BE2C (cell line): ENCODE data around the gene CENPF. TPM values are rescaled to one million over a fixed set of nuclear protein-coding genes. Genes with fewer than 3 reads are reported as not detected.

Experiments used
- DNase-seq: peaks from one replicate; pipeline ENCODE4 v3.0.0-alpha.2; 2020
- H3K27me3 ChIP-seq: fragments of 250-450 bp; sonication (Bioruptor Pico); 2 replicates; pipeline ENCODE4 v1.5.1; 2020; ENCODE audit warnings: mild to moderate bottlenecking
- H3K36me3 ChIP-seq: fragments of 250-450 bp; sonication (Bioruptor Pico); 2 replicates; pipeline ENCODE4 v1.5.1; 2020; ENCODE audit warnings: mild to moderate bottlenecking
- H3K4me1 ChIP-seq: fragments of 250-450 bp; sonication (Bioruptor Pico); 2 replicates; pipeline ENCODE4 v1.5.1; 2020
- H3K4me3 ChIP-seq: 2 replicates; pipeline ENCODE4 v1.5.1; 2011; ENCODE audit warnings: low read depth, low read length
- H3K9me3 ChIP-seq: fragments of 250-450 bp; sonication (Bioruptor Pico); 2 replicates; pipeline ENCODE4 v1.5.1; 2020
- CTCF ChIP-seq: IDR thresholded peaks from 2 replicates; pipeline ENCODE4 v1.5.1; 2012; ENCODE audit warnings: mild to moderate bottlenecking, low read depth, low read length
- polyA plus RNA-seq: library from polyadenylated mRNA; unstranded; fragments of >200 nt; gene quantifications from one replicate; pipeline ENCODE4 v1.2.1, GENCODE V29; 2012; ENCODE audit warnings: low read depth, missing spikeins; ENCODE audit not compliant: insufficient read length, insufficient read depth

The CENPF gene
- 24.8 TPM for polyA plus RNA-seq

GRCh38 chr1:214602764-214603657 is at the start of gene CENPF:
Gene CENPF, plus strand, starts transcription at chr1:214603195. Its CDS starts 10,560 bp downstream, at chr1:214613755.
- no peaks in the 10 kb centered on the region for H3K4me1 ChIP-seq
- H3K9me3 ChIP-seq: no peaks in the 10 kb centered on the region
- peak within 1 kb of the TSS; percentile 96 for H3K4me3 ChIP-seq
- TF ChIP-seq CTCF: peak; percentile 17; the same call in 1 of the 2 replicates
- peak; percentile 95 for DNase-seq
- no peaks in the 10 kb centered on the region for H3K27me3 ChIP-seq
- peaks cover 17% of the 10 kb centered on the region for H3K36me3 ChIP-seq

- no peaks in the 10 kb centered on the region for H3K9me3 ChIP-seq
- no peak for DNase-seq
- H3K4me1 ChIP-seq: no peaks in the 10 kb centered on the region
- H3K4me3 ChIP-seq: no peak overlapping the region
- no peak for TF ChIP-seq CTCF
- H3K27me3 ChIP-seq: peaks cover 16% of the 10 kb centered on the region
- H3K36me3 ChIP-seq: no peaks in the 10 kb centered on the region
Observed at GRCh38 chr1:214557952-214558735, 44.9 kb upstream of the CENPF start.

GRCh38 chr1:214563881-214564280 is 39.1 kb upstream of the CENPF start:
- H3K27me3 ChIP-seq: peaks cover 6% of the 10 kb centered on the region
- no peaks in the 10 kb centered on the region for H3K36me3 ChIP-seq
- DNase-seq: no peak
- H3K4me3 ChIP-seq: no peak overlapping the region
- no peaks in the 10 kb centered on the region for H3K9me3 ChIP-seq
- TF ChIP-seq CTCF: no peak
- no peaks in the 10 kb centered on the region for H3K4me1 ChIP-seq

GRCh38 chr1:214565310-214565709 is 37.7 kb upstream of the CENPF start:
- TF ChIP-seq CTCF: no peak
- no peak for DNase-seq
- peaks cover 5% of the 10 kb centered on the region for H3K27me3 ChIP-seq
- no peaks in the 10 kb centered on the region for H3K36me3 ChIP-seq
- H3K4me1 ChIP-seq: no peaks in the 10 kb centered on the region
- H3K9me3 ChIP-seq: no peaks in the 10 kb centered on the region
- no peak overlapping the region for H3K4me3 ChIP-seq

GRCh38 chr1:214566158-214567104 is 36.6 kb upstream of the CENPF start:
- Histone ChIP-seq H3K9me3 (no peaks in the 10 kb centered on the region), H3K4me3 (no peak overlapping the region), H3K27me3 (no peaks in the 10 kb centered on the region; the same call in none of the 2 replicates), H3K4me1 (no peaks in the 10 kb centered on the region), H3K36me3 (no peaks in the 10 kb centered on the region)
- no peak for TF ChIP-seq CTCF
- DNase-seq: no peak
